GM12878 (cell line): ENCODE measurements around the gene RBMS1. TPM values are rescaled to one million over a fixed set of nuclear protein-coding genes. Genes with fewer than 3 reads are reported as not detected.

Experiments
- ATAC-seq: fragments of 200-7000 bp; cut with Tn5 transposase; 3 replicates; pipeline ENCODE4 v1.9.1; 2020; ENCODE audit warnings: mild to moderate bottlenecking, moderate library complexity
- BruUV-seq: library from RNA; stranded (reverse); fragments of 400-500 nt; replicated peaks from 2 replicates; lab custom pipeline; 2021; lab: Mats Ljungman, UMichigan
- CTCF ChIA-PET: fragments of 300-600 bp; sonication (Branson Sonifier 250); formaldehyde crosslinking; extraction: SDS; loops from one replicate; lab custom pipeline; 2021; ENCODE audit warnings: inconsistent platforms; lab: Yijun Ruan, JAX
- POLR2A ChIA-PET: fragments of 350-600 bp; formaldehyde crosslinking; extraction: SDS; loops from one replicate; lab custom pipeline; 2021; ENCODE audit warnings: inconsistent platforms; lab: Charles Lee
- RAD21 ChIA-PET: fragments of 300-600 bp; sonication (Branson Sonifier 250); formaldehyde crosslinking; loops from one replicate; lab custom pipeline; 2023; ENCODE audit warnings: antibody characterized with exemption; ENCODE audit not compliant: unreplicated experiment; lab: Charles Lee
- SMC1A ChIA-PET: fragments of 300-600 bp; sonication (Branson Sonifier 250); formaldehyde crosslinking; loops from one replicate; lab custom pipeline; 2023; ENCODE audit not compliant: unreplicated experiment, uncharacterized antibody; lab: Charles Lee
- DNase-seq: peaks from one replicate; pipeline ENCODE4 v3.0.0-alpha.2; 2011; ENCODE audit warnings: low read depth, low spot score
- FAIRE-seq: peaks from 3 replicates; lab custom pipeline; 2011; peaks lifted over from hg19 to GRCh38; lab: Jason Lieb, UNC
- H2AFZ ChIP-seq: 2 replicates; pipeline ENCODE4 v1.6.0; 2011; ENCODE audit warnings: low read depth, low read length, control low read depth; ENCODE audit not compliant: control insufficient read depth
- H3K27ac ChIP-seq: 2 replicates; pipeline ENCODE4 v1.5.1; 2011; ENCODE audit warnings: control low read depth; ENCODE audit not compliant: control insufficient read depth, insufficient read depth
- H3K27me3 ChIP-seq, 2 experiments: replicated peaks in 1 of 2; 2 replicates each; pipeline versions ENCODE4 v1.6.0 to v1.6.1; 2011; ENCODE audit warnings: low read length in 1 of 2; ENCODE audit not compliant: control insufficient read depth in 2 of 2, insufficient read depth in 2 of 2
- H3K36me3 ChIP-seq, 2 experiments: 2 replicates each; pipeline ENCODE4 v1.5.1; 2011; ENCODE audit warnings: low read length in 1 of 2; ENCODE audit not compliant: control insufficient read depth in 2 of 2, insufficient read depth in 2 of 2
- H3K4me1 ChIP-seq: 2 replicates; pipeline ENCODE4 v1.6.1; 2011; ENCODE audit warnings: mild to moderate bottlenecking, low read length, moderate library complexity, mixed read lengths; ENCODE audit not compliant: control insufficient read depth, insufficient read depth
- H3K4me2 ChIP-seq: 2 replicates; pipeline ENCODE4 v1.6.0; 2011; ENCODE audit warnings: control low read depth; ENCODE audit not compliant: control insufficient read depth, insufficient read depth
- H3K4me3 ChIP-seq: fragments of 200-600 bp; sonication (generic); 2 replicates; pipeline ENCODE4 v1.5.1; 2016
- H3K79me2 ChIP-seq: 2 replicates; pipeline ENCODE4 v1.6.0; 2011; ENCODE audit warnings: low read length; ENCODE audit not compliant: control insufficient read depth, insufficient read depth
- H3K9ac ChIP-seq: 2 replicates; pipeline ENCODE4 v1.8.0; 2011; ENCODE audit warnings: low read length, control low read depth, mixed read lengths; ENCODE audit not compliant: control insufficient read depth, insufficient read depth
- H3K9me3 ChIP-seq: replicated peaks from 3 replicates; pipeline ENCODE4 v1.5.1; 2011; ENCODE audit warnings: mild to moderate bottlenecking, low read length; ENCODE audit not compliant: control insufficient read depth, insufficient read depth
- H4K20me1 ChIP-seq: 2 replicates; pipeline ENCODE4 v1.6.0; 2011; ENCODE audit not compliant: control insufficient read depth, insufficient read depth
- ETV6 ChIP-seq, 2 experiments: fragments of 450-650 bp in 1 of 2; IDR thresholded peaks in 1 of 2; conservative IDR thresholded peaks in 1 of 2; 2 replicates each; pipeline ENCODE4 v1.6.1; 2014; ENCODE audit warnings: antibody characterized with exemption in 1 of 2, borderline replicate concordance in 1 of 2, low read depth in 1 of 2, mild to moderate bottlenecking in 1 of 2, moderate library complexity in 1 of 2
- HDGF ChIP-seq: fragments of 450-650 bp; IDR thresholded peaks from 2 replicates; pipeline ENCODE4 v1.6.1; 2016; ENCODE audit warnings: antibody characterized with exemption
- IKZF2 ChIP-seq, 2 experiments: fragments of 450-650 bp; IDR thresholded peaks; 2 replicates each; pipeline ENCODE4 v1.6.1; 2017; ENCODE audit warnings: mild to moderate bottlenecking in 2 of 2, moderate library complexity in 2 of 2
- KAT2A ChIP-seq: conservative IDR thresholded peaks from 2 replicates; pipeline ENCODE4 v1.6.1; 2011; ENCODE audit warnings: low read depth, low read length; ENCODE audit not compliant: control insufficient read depth
- NR2F1 ChIP-seq: fragments of 450-650 bp; conservative IDR thresholded peaks from 2 replicates; pipeline ENCODE4 v1.6.1; 2017; ENCODE audit warnings: mild to moderate bottlenecking
- POLR2AphosphoS5 ChIP-seq: IDR thresholded peaks from 2 replicates; pipeline ENCODE4 v1.6.1; 2011; ENCODE audit warnings: mild to moderate bottlenecking, low read length, inconsistent platforms
- SRF ChIP-seq, 2 experiments: IDR thresholded peaks; 2 replicates each; pipeline ENCODE4 v1.6.1; 2011; ENCODE audit warnings: low read depth in 2 of 2, low read length in 2 of 2, mild to moderate bottlenecking in 1 of 2, moderate library complexity in 1 of 2
- SUZ12 ChIP-seq: fragments of 200-600 bp; sonication (generic); IDR thresholded peaks from one replicate; pipeline ENCODE4 v1.6.1; 2018; ENCODE audit warnings: antibody characterized with exemption, mild to moderate bottlenecking; ENCODE audit not compliant: unreplicated experiment
- WGBS: methylation state at CpG from one replicate; pipeline ENCODE4 v1.1.6; 2016; ENCODE audit warnings: low lambda C conversion rate; ENCODE audit not compliant: insufficient replicate concordance, insufficient coverage; ENCODE audit errors: missing lambda C conversion rate; 5-methylcytosine and 5-hydroxymethylcytosine counted together
- in situ Hi-C: fragments of 300-500 bp; cut with MboI; formaldehyde crosslinking; loops from 9 replicates; pipeline ENCODE4 v1.14.3; 2018; ENCODE audit warnings: mixed read lengths
- intact Hi-C: fragments of 100-400 bp; cut with micrococcal nuclease; formaldehyde crosslinking; loops from one replicate; pipeline ENCODE4 v1.14.2; 2022; ENCODE audit not compliant: unreplicated experiment
- polyA plus RNA-seq, 11 experiments: library from polyadenylated mRNA; depleted of rRNA in 4 of 11; unstranded in 6 of 11; stranded (reverse) in 5 of 11; fragments of >200 nt; fragmentation: Nextera tagmentation in 4 of 11; fragmentation: Illumina TruSeq in 1 of 11; extraction: Ambion mirVana in 4 of 11; extraction: Trizol in 1 of 11; gene quantifications; 1 replicate in 1 of 11; 2 replicates in 10 of 11; pipeline versions ENCODE4 v1.2.1 to v1.2.3, GENCODE V29; 2011 to 2016; ENCODE audit warnings: inconsistent platforms in 2 of 11, missing spikeins in 2 of 11, low read depth in 1 of 11
- total RNA-seq, 4 experiments: library from RNA; depleted of rRNA in 3 of 4; stranded (reverse); fragments of >200 nt in 3 of 4; fragmentation: Illumina TruSeq in 1 of 4; extraction: Trizol in 1 of 4; gene quantifications; 2 replicates each; pipeline versions ENCODE4 v1.2.1 to v1.2.3, GENCODE V29; 2013 to 2021
- TF ChIP-seq, protein P1 (sequence below): fragments of 450-650 bp; IDR thresholded peaks from 2 replicates; pipeline ENCODE4 v1.6.1; 2014; ENCODE audit warnings: mild to moderate bottlenecking
- TF ChIP-seq, protein P2 (sequence below): IDR thresholded peaks from 2 replicates; pipeline ENCODE4 v1.6.1; 2012; ENCODE audit warnings: low read depth, low read length, improper control_type of control experiment
- TF ChIP-seq, protein P3 (sequence below): fragments of 150-350 bp; IDR thresholded peaks from 2 replicates; pipeline ENCODE4 v1.6.1; 2016; ENCODE audit warnings: low read depth, low read length
- TF ChIP-seq, protein P4 (sequence below): fragments of 450-650 bp; IDR thresholded peaks from 2 replicates; pipeline ENCODE4 v1.6.1; 2017; ENCODE audit warnings: mild to moderate bottlenecking, moderate library complexity

RBMS1 gene
- total and polyA plus RNA-seq, 10 of the 15 experiments (the other 5 are each of a cell fraction or from before 2014, with no cell fraction given): 0.04 to 0.31 (median 0.17) TPM; not detected in 1

DNA sequence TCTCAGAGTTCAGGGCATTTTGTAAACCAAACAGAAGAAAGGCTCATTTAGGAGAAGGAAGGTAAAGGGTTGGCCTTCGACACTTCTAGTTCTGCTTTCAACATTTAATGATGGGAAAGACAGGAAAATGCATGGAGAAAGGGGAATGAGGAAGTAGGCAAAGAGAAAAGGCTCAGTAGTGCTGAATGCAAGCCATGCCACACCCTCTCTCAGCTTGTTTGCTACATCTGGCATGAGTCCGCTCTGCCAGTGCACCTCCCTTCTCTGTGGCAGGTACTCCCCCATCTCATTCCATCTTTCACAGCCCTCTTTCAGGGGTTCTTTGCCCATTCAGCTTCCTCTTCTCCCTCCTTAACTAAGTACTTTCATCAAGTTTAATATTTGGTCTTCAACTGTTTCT, 172.6 kb downstream of the RBMS1 start:
- no peak overlapping the region for H2AFZ ChIP-seq
- no peak overlapping the region for H3K9ac ChIP-seq
- ChIA-PET RAD21 (interaction anchor here (1.7 kb wide), 1 partner anchor 647 kb away, joined by 3 read pairs; no protein-coding TSS in a partner anchor), POLR2A (interaction anchor here (0.6 kb wide), 1 partner anchor 229 kb away, joined by 3 read pairs; no protein-coding TSS in a partner anchor), CTCF (interaction anchor here (1.2 to 6.0 kb wide), 3 partner anchors 14 to 672 kb away, joined by 3 to 100 read pairs (median 47); no protein-coding TSS in a partner anchor), SMC1A (interaction anchor here (1.2 to 5.2 kb wide), 4 partner anchors 112 to 742 kb away, joined by 3 to 50 read pairs (median 16); no protein-coding TSS in a partner anchor)
- no peak for FAIRE-seq
- in situ Hi-C loops: no loop called here
- H3K4me1 ChIP-seq: no peaks in the 10 kb centered on the region
- no peak for DNase-seq
- H3K4me2 ChIP-seq: no peak overlapping the region
- BruUV-seq: no TSS peak
- no peaks in the 10 kb centered on the region for H3K79me2 ChIP-seq
- H3K9me3 ChIP-seq: no peaks in the 10 kb centered on the region
- no peak overlapping the region for H3K4me3 ChIP-seq
- H4K20me1 ChIP-seq: no peaks in the 10 kb centered on the region
- intact Hi-C loops: loop anchor here (5.0 kb wide), 2 partner anchors 209 to 741 kb away; no protein-coding TSS in a partner anchor
- H3K36me3 ChIP-seq: no peaks in the 10 kb centered on the region
- 53% methylated on average over 2 of the region's 2 CpGs for WGBS
- no peaks in the 10 kb centered on the region; a peak in 1 of 4 replicates for H3K27me3 ChIP-seq
- TF ChIP-seq, protein P1, sequence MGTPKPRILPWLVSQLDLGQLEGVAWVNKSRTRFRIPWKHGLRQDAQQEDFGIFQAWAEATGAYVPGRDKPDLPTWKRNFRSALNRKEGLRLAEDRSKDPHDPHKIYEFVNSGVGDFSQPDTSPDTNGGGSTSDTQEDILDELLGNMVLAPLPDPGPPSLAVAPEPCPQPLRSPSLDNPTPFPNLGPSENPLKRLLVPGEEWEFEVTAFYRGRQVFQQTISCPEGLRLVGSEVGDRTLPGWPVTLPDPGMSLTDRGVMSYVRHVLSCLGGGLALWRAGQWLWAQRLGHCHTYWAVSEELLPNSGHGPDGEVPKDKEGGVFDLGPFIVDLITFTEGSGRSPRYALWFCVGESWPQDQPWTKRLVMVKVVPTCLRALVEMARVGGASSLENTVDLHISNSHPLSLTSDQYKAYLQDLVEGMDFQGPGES: no peak
- TF ChIP-seq, protein P2, sequence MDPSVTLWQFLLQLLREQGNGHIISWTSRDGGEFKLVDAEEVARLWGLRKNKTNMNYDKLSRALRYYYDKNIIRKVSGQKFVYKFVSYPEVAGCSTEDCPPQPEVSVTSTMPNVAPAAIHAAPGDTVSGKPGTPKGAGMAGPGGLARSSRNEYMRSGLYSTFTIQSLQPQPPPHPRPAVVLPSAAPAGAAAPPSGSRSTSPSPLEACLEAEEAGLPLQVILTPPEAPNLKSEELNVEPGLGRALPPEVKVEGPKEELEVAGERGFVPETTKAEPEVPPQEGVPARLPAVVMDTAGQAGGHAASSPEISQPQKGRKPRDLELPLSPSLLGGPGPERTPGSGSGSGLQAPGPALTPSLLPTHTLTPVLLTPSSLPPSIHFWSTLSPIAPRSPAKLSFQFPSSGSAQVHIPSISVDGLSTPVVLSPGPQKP: no peak
- no peak for TF ChIP-seq SUZ12
- TF ChIP-seq SRF (IDR thresholded peaks at IDR 0.05; ENCODE audit: low read depth in 2 of 2, low read length in 2 of 2): no peak
- TF ChIP-seq KAT2A: no peak
- no peak for TF ChIP-seq HDGF
- TF ChIP-seq NR2F1: no peak
- no peak for TF ChIP-seq ETV6 (conservative IDR thresholded peaks at IDR 0.05 in 1 of 2, IDR thresholded peaks at IDR 0.05 in 1 of 2; ENCODE audit: borderline replicate concordance in 1 of 2, low read depth in 1 of 2)
- TF ChIP-seq, protein P3, sequence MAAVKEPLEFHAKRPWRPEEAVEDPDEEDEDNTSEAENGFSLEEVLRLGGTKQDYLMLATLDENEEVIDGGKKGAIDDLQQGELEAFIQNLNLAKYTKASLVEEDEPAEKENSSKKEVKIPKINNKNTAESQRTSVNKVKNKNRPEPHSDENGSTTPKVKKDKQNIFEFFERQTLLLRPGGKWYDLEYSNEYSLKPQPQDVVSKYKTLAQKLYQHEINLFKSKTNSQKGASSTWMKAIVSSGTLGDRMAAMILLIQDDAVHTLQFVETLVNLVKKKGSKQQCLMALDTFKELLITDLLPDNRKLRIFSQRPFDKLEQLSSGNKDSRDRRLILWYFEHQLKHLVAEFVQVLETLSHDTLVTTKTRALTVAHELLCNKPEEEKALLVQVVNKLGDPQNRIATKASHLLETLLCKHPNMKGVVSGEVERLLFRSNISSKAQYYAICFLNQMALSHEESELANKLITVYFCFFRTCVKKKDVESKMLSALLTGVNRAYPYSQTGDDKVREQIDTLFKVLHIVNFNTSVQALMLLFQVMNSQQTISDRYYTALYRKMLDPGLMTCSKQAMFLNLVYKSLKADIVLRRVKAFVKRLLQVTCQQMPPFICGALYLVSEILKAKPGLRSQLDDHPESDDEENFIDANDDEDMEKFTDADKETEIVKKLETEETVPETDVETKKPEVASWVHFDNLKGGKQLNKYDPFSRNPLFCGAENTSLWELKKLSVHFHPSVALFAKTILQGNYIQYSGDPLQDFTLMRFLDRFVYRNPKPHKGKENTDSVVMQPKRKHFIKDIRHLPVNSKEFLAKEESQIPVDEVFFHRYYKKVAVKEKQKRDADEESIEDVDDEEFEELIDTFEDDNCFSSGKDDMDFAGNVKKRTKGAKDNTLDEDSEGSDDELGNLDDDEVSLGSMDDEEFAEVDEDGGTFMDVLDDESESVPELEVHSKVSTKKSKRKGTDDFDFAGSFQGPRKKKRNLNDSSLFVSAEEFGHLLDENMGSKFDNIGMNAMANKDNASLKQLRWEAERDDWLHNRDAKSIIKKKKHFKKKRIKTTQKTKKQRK: no peak
- TF ChIP-seq, protein P4, sequence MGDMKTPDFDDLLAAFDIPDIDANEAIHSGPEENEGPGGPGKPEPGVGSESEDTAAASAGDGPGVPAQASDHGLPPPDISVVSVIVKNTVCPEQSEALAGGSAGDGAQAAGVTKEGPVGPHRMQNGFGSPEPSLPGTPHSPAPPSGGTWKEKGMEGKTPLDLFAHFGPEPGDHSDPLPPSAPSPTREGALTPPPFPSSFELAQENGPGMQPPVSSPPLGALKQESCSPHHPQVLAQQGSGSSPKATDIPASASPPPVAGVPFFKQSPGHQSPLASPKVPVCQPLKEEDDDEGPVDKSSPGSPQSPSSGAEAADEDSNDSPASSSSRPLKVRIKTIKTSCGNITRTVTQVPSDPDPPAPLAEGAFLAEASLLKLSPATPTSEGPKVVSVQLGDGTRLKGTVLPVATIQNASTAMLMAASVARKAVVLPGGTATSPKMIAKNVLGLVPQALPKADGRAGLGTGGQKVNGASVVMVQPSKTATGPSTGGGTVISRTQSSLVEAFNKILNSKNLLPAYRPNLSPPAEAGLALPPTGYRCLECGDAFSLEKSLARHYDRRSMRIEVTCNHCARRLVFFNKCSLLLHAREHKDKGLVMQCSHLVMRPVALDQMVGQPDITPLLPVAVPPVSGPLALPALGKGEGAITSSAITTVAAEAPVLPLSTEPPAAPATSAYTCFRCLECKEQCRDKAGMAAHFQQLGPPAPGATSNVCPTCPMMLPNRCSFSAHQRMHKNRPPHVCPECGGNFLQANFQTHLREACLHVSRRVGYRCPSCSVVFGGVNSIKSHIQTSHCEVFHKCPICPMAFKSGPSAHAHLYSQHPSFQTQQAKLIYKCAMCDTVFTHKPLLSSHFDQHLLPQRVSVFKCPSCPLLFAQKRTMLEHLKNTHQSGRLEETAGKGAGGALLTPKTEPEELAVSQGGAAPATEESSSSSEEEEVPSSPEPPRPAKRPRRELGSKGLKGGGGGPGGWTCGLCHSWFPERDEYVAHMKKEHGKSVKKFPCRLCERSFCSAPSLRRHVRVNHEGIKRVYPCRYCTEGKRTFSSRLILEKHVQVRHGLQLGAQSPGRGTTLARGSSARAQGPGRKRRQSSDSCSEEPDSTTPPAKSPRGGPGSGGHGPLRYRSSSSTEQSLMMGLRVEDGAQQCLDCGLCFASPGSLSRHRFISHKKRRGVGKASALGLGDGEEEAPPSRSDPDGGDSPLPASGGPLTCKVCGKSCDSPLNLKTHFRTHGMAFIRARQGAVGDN: no peak
- TF ChIP-seq POLR2AphosphoS5: no peak
- TF ChIP-seq IKZF2 (IDR thresholded peaks at IDR 0.05): no peak
- no peak for ATAC-seq
- H3K27ac ChIP-seq: no peak overlapping the region
